Stimulated activated CD8-positive, alpha-beta memory T cell treated with anti-CD3 and anti-CD28 coated beads, Interleukin-12 subunit alpha, Interleukin-12 subunit beta, amount 100 ng/mL, for 1 hour (primary cell): ENCODE measurements around the gene DNAH5.

Experiments
- DNase-seq: peaks from one replicate; pipeline ENCODE4 v3.0.0-alpha.2; 2020; ENCODE audit warnings: low read depth

Gene DNAH5

GRCh38 chr5:13943676-13944075 is 812 bp downstream of the DNAH5 start:
- DNase-seq = no peak

GRCh38 chr5:13941468-13941867 is 3.0 kb downstream of the DNAH5 start:
- no peak for DNase-seq

GRCh38 chr5:13939638-13940037 is 4.8 kb downstream of the DNAH5 start:
- no peak for DNase-seq

GRCh38 chr5:13934921-13935320 is 9.6 kb downstream of the DNAH5 start:
- no peak for DNase-seq

- DNase-seq = no peak
Measured at GRCh38 chr5:13934125-13934524, 10.4 kb downstream of the DNAH5 start.

- DNase-seq = no peak
Measured at GRCh38 chr5:13932561-13932960, 11.9 kb downstream of the DNAH5 start.

GRCh38 chr5:13932011-13932410 is 12.5 kb downstream of the DNAH5 start:
- DNase-seq = no peak

DNA sequence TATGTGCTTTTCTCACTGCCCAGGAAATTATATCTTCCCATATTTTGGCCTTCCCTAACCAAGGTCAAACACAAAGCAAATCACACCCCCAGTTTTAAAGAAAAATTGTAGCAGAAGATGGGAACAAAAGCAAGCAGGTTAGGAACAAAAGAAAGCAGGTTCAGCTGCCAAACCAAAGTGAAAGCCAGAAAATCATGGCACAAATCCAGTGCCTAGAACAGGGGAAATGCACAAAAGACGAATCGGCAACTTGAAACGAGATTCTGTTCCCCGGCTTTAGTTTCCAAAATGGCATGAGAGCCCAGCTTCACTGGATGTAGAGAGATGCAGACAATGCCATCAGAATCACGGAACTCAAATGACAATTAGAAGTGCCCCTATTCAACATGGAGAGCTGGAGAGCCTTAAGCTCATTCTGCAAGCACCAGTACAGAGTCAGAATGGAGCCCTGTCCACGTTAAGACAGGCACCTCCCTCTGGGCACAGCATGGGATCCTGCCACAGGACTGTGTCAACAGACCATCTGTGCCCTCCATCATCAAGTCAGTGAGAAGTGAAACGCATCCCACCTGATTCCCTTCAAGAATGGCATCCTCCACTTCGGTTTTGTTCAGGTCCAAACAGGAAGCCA is 13.8 kb downstream of the DNAH5 start:
- DNase-seq = no peak

DNA sequence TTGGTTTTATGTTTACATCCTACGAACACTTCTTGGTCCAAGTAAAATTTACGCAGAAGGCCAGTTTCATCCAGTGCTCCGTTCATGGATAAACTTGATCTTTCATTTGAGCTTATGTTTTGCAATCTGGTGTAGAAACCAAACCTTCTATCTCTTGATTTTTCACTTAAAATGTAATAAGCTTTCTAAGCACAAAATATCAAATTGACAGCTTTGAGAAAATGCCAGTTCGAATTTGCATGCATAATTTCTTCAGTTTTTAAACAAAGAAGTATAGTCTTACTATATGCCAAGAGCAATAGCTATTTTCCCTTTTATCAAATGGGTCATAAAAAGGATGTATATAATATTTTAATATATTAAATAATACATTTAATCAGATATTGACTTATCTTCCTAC is 17.8 kb downstream of the DNAH5 start:
- no peak for DNase-seq

GRCh38 chr5:13921578-13921977 is 22.9 kb downstream of the DNAH5 start:
- no peak for DNase-seq

- no peak for DNase-seq
Measured at GRCh38 chr5:13919786-13920185, 24.7 kb downstream of the DNAH5 start.

GRCh38 chr5:13919087-13919486 is 25.4 kb downstream of the DNAH5 start:
- no peak for DNase-seq

- no peak for DNase-seq
Measured at GRCh38 chr5:13917061-13917460, 27.4 kb downstream of the DNAH5 start.

DNA sequence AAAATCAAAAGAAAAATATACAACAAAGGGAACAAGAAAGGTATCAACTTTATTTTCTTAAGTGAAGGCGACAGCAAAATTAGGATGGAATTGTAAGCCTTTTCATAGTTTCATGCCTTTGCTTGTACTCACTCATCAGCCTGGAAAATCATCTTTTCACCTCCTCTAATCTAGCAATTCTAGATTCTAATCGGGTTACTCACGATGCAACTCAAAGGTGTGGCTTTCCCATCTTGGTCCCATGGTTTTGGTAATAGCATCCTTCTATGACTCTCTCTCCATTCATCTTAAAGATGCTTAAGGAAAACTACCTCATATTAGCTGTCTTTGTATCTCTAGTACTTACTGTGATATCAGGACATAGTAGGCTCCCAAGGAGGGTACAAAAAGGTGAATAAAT is 30.5 kb downstream of the DNAH5 start:
- DNase-seq = no peak

DNA sequence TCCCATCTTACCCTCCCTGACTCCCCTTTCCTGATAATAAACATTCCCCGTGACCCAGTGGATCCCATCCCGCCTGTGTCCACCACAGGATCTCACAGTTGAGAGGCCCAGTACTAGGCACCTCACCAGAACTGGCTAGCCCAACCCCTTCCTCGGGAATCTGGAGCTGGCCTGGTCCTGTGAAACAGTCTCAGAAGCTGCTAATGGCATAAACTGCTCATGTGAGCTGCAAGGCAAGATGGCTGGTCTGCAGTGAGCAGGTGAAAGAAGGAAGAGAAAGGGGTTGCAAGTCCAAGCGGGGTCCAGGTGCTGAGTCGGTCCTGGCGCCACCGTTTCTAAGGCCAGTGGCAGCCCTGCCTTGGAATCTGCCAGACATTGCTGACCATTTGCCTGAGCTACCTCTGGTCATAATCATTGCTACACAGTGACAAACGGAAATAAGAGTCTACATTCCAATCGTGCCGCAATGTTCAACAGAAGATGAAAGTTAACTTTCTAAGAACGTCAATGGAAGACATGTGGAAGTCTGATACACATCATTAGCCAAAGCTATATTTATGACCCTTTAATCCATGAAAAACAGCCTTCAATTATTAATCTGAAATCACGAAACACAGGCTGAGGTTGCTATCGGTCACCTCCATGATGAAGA is 33.7 kb downstream of the DNAH5 start:
- DNase-seq = no peak

- DNase-seq = no peak
Measured at GRCh38 chr5:13910201-13910600, 34.3 kb downstream of the DNAH5 start.

DNA sequence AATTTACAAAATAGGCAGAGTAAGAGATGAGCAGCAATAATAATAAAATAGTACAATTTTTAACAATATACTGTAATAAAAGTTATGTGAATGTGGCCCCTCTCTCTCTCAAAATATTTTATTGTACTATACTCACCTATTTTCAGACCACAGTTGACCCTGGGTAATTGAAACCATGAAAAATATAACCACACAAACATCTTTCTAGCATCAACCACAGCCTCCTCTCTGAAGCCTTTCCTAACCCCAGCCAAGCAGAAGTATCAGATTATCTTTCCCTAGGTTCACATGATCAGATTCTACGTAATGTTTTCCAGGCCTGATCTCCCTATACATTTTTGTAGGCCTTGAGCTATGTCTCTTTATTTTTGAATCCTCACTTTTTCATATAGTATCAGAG is 35.2 kb downstream of the DNAH5 start:
- DNase-seq = no peak

- no peak for DNase-seq
Measured at GRCh38 chr5:13898569-13898968, 45.9 kb downstream of the DNAH5 start.

- DNase-seq = no peak
Measured at GRCh38 chr5:13878357-13878756, 66.1 kb downstream of the DNAH5 start.

DNA sequence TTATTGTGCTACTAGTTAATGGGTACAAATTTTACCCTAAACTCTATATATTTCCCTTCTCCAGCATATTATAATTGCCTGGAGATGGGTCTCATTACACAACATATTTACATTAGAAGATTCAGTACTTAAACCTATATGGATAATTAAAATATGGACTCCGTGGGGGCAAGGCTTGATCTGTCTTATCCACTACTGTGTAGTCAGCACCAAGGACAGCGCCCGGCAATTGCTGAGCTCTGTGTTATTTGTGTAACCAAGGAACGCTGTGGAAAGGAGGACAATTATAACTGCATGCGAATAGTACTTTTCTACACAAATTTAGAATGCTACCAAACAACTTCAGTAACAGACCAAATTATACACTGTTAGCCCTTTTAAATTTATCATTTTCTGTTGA is 77.7 kb downstream of the DNAH5 start:
- DNase-seq = no peak

GRCh38 chr5:13865312-13865711 is 79.2 kb downstream of the DNAH5 start:
- no peak for DNase-seq

- no peak for DNase-seq
Measured at GRCh38 chr5:13860146-13860545, 84.3 kb downstream of the DNAH5 start.

- DNase-seq = no peak
Measured at GRCh38 chr5:13859270-13860065, 85.0 kb downstream of the DNAH5 start.
